BJ (cell line): ENCODE measurements around the gene SS18L1. TPM values are rescaled to one million over a fixed set of nuclear protein-coding genes. Genes with fewer than 3 reads are reported as not detected.

Experiments used
- CTCF ChIA-PET: fragments of 350-600 bp; formaldehyde crosslinking; extraction: SDS; loops from one replicate; lab custom pipeline; 2021; ENCODE audit warnings: antibody characterized with exemption, inconsistent platforms; lab: Yijun Ruan, JAX
- POLR2A ChIA-PET: fragments of 300-600 bp; sonication (Branson Sonifier 250); formaldehyde crosslinking; extraction: SDS; loops from one replicate; lab custom pipeline; 2021; ENCODE audit warnings: antibody characterized with exemption; lab: Charles Lee
- DNase-seq: peaks from one replicate; pipeline ENCODE4 v3.0.0-alpha.2; 2011; ENCODE audit warnings: low read depth
- H3K27me3 ChIP-seq: 2 replicates; pipeline ENCODE4 v1.6.0; 2011; ENCODE audit warnings: low read length; ENCODE audit not compliant: control insufficient read depth, insufficient read depth
- H3K36me3 ChIP-seq: 2 replicates; pipeline ENCODE4 v1.5.1; 2011; ENCODE audit warnings: low read length; ENCODE audit not compliant: control insufficient read depth, insufficient read depth
- H3K4me3 ChIP-seq: 2 replicates; pipeline ENCODE4 v1.5.1; 2011; ENCODE audit warnings: low read depth, mild to moderate bottlenecking, control low read depth, low read length
- CTCF ChIP-seq: IDR thresholded peaks from 2 replicates; pipeline ENCODE4 v1.5.1; 2011; ENCODE audit warnings: low read depth, mild to moderate bottlenecking, control low read depth, inconsistent platforms, low read length, moderate library complexity; ENCODE audit not compliant: insufficient read depth
- polyA plus RNA-seq: library from polyadenylated mRNA; depleted of rRNA; stranded (reverse); fragments of >200 nt; gene quantifications from 2 replicates; pipeline ENCODE4 v1.2.3, GENCODE V29; 2011

Gene SS18L1
- polyA plus RNA-seq, 1 experiment: 6.7 TPM

- no peak overlapping the region for H3K4me3 ChIP-seq
- no peak for DNase-seq
- ChIA-PET CTCF (interaction anchor here (0.6 kb wide), 1 partner anchor 44 kb away, joined by 3 read pairs; no protein-coding TSS in a partner anchor), POLR2A (no interaction called here)
- peaks cover 8% of the 10 kb centered on the region for H3K36me3 ChIP-seq
- no peak for TF ChIP-seq CTCF
- H3K27me3 ChIP-seq: no peaks in the 10 kb centered on the region
These were observed 48.4 kb downstream of the SS18L1 start for GRCh38 chr20:62191781-62192559.

GRCh38 chr20:62192635-62193034 is 49.1 kb downstream of the SS18L1 start:
- no peak for DNase-seq
- POLR2A ChIA-PET: no interaction called here
- no peaks in the 10 kb centered on the region for H3K27me3 ChIP-seq
- H3K36me3 ChIP-seq: peaks cover 8% of the 10 kb centered on the region
- no peak overlapping the region for H3K4me3 ChIP-seq
- TF ChIP-seq CTCF: no peak
- CTCF ChIA-PET: no interaction called here

- no peak for TF ChIP-seq CTCF
- no peak for DNase-seq
- CTCF ChIA-PET: no interaction called here
- Histone ChIP-seq H3K27me3 (no peaks in the 10 kb centered on the region), H3K4me3 (no peak overlapping the region), H3K36me3 (peaks cover 12% of the 10 kb centered on the region)
- POLR2A ChIA-PET: no interaction called here
These were observed 49.8 kb downstream of the SS18L1 start for GRCh38 chr20:62193079-62194025.

GRCh38 chr20:62195075-62195405 is 51.5 kb downstream of the SS18L1 start:
- no peak for TF ChIP-seq CTCF
- DNase-seq: no peak
- no peak overlapping the region for H3K4me3 ChIP-seq
- POLR2A ChIA-PET: no interaction called here
- no peaks in the 10 kb centered on the region for H3K27me3 ChIP-seq
- CTCF ChIA-PET: no interaction called here
- H3K36me3 ChIP-seq: peaks cover 17% of the 10 kb centered on the region

GRCh38 chr20:62195736-62196135 is 52.2 kb downstream of the SS18L1 start:
- no peak for TF ChIP-seq CTCF
- POLR2A ChIA-PET: no interaction called here
- DNase-seq: no peak
- H3K36me3 ChIP-seq: peaks cover 21% of the 10 kb centered on the region
- no peak overlapping the region for H3K4me3 ChIP-seq
- no peaks in the 10 kb centered on the region for H3K27me3 ChIP-seq
- CTCF ChIA-PET: no interaction called here
